Naive thymus-derived CD4-positive, alpha-beta T cell (primary cell): Measurements from ENCODE around the gene CMTM1. TPM values are rescaled to one million over a fixed set of nuclear protein-coding genes. Genes with fewer than 3 reads are reported as not detected.

Experiments
- ATAC-seq: fragments of 150-1000 bp; cut with Tn5 transposase; 2 replicates; pipeline ENCODE4 v1.10.0; 2021; ENCODE audit warnings: mild to moderate bottlenecking, moderate library complexity
- CTCF ChIA-PET: fragments of 350-600 bp; sonication (Branson Sonifier 250); formaldehyde crosslinking; loops from one replicate; lab custom pipeline; 2021; ENCODE audit warnings: antibody characterized with exemption; lab: Charles Lee
- POLR2A ChIA-PET: fragments of 350-600 bp; sonication (Branson Sonifier 250); formaldehyde crosslinking; loops from one replicate; lab custom pipeline; 2021; ENCODE audit warnings: antibody characterized with exemption, inconsistent platforms; lab: Charles Lee
- DNase-seq, 9 donors: peaks; one replicate each; pipeline versions ENCODE4 v3.0.0 to v3.0.0-alpha.2; 2020 to 2022; ENCODE audit warnings: mixed read lengths in 1 of 9
- H3K27ac ChIP-seq: one replicate; pipeline ENCODE4 v1.7.0; 2013; ENCODE audit warnings: mild to moderate bottlenecking, low read depth, low read length, moderate library complexity
- H3K27me3 ChIP-seq, 2 donors: one replicate each; pipeline ENCODE4 v1.7.0; 2013; ENCODE audit warnings: low read length in 2 of 2, mild to moderate bottlenecking in 2 of 2, moderate library complexity in 2 of 2; ENCODE audit not compliant: control insufficient read depth in 2 of 2, insufficient read depth in 2 of 2
- H3K36me3 ChIP-seq, 3 experiments: 1 replicate in 2 of 3; 2 replicates in 1 of 3; pipeline ENCODE4 v1.7.0; 2013; ENCODE audit warnings: low read length in 3 of 3, mild to moderate bottlenecking in 3 of 3, moderate library complexity in 1 of 3; ENCODE audit not compliant: insufficient read depth in 3 of 3, control insufficient read depth in 2 of 3
- H3K4me1 ChIP-seq, 2 donors: one replicate each; pipeline ENCODE4 v1.7.0; 2013; ENCODE audit warnings: low read length in 2 of 2, mild to moderate bottlenecking in 2 of 2, moderate library complexity in 1 of 2; ENCODE audit not compliant: control insufficient read depth in 2 of 2, insufficient read depth in 2 of 2
- H3K4me3 ChIP-seq: 2 replicates; pipeline ENCODE4 v1.7.0; 2013; ENCODE audit warnings: mild to moderate bottlenecking, low read length
- H3K9me3 ChIP-seq, 3 experiments: 1 replicate in 2 of 3; 2 replicates in 1 of 3; pipeline ENCODE4 v1.7.0; 2013; ENCODE audit warnings: low read length in 3 of 3; ENCODE audit not compliant: control insufficient read depth in 2 of 3
- H3K27ac Mint-ChIP-seq, 9 donors: one replicate each; pipeline ENCODE4 v1.8.0; 2020 to 2022; ENCODE audit warnings: mixed read lengths in 9 of 9, mild to moderate bottlenecking in 8 of 9, moderate library complexity in 5 of 9, inconsistent platforms in 2 of 9
- H3K27me3 Mint-ChIP-seq, 5 donors: one replicate each; pipeline ENCODE4 v1.8.0; 2021 to 2022; ENCODE audit warnings: mixed read lengths in 5 of 5, mild to moderate bottlenecking in 1 of 5
- H3K36me3 Mint-ChIP-seq, 5 donors: one replicate each; pipeline ENCODE4 v1.8.0; 2020 to 2022; ENCODE audit warnings: mixed read lengths in 5 of 5, mild to moderate bottlenecking in 3 of 5, inconsistent platforms in 1 of 5
- H3K4me1 Mint-ChIP-seq, 7 donors: one replicate each; pipeline ENCODE4 v1.8.0; 2020 to 2022; ENCODE audit warnings: mixed read lengths in 7 of 7, mild to moderate bottlenecking in 3 of 7, inconsistent platforms in 1 of 7
- H3K4me3 Mint-ChIP-seq, 10 donors: one replicate each; pipeline ENCODE4 v1.8.0; 2020 to 2022; ENCODE audit warnings: mild to moderate bottlenecking in 10 of 10, mixed read lengths in 10 of 10, moderate library complexity in 6 of 10, inconsistent platforms in 2 of 10
- H3K9me3 Mint-ChIP-seq, 11 donors: one replicate each; pipeline ENCODE4 v1.8.0; 2020 to 2022; ENCODE audit warnings: mixed read lengths in 11 of 11, mild to moderate bottlenecking in 4 of 11, inconsistent platforms in 1 of 11, moderate library complexity in 1 of 11
- intact Hi-C, 2 donors: fragments of 100-400 bp; cut with micrococcal nuclease; formaldehyde crosslinking; loops; one replicate each; pipeline ENCODE4 v1.15.1; 2023
- polyA plus RNA-seq, 2 donors: library from polyadenylated mRNA; unstranded; fragments of 300-500 nt; fragmentation: Illumina TruSeq; gene quantifications; one replicate each; pipeline ENCODE4 v1.2.3, GENCODE V29; 2021
- total RNA-seq, 6 experiments: library from RNA in 5 of 6; stranded (reverse) in 5 of 6; gene quantifications; 1 replicate in 5 of 6; 2 replicates in 1 of 6; pipeline ENCODE4 v1.2.3 and lab custom pipeline; 2021 to 2026

The CMTM1 gene
- total and polyA plus RNA-seq, 7 experiments from 2014 or later = 0.36 to 23.3 (median 4.4) TPM

- POLR2A ChIA-PET = interaction anchor here (0.9 kb wide), 1 partner anchor 31 kb away, joined by 3 read pairs; no protein-coding TSS in a partner anchor
- CTCF ChIA-PET = interaction anchor here (0.6 to 4.0 kb wide), 4 partner anchors 10 to 18 kb away, joined by 3 to 17 read pairs (median 4); no protein-coding TSS in a partner anchor
- Histone ChIP-seq H3K4me3 (no peak overlapping the region), H3K27ac (no peak overlapping the region), H3K27me3 (no peaks in the 10 kb centered on the region), H3K36me3 (no peaks in the 10 kb centered on the region), H3K9me3 (no peaks in the 10 kb centered on the region), H3K4me1 (no peaks in the 10 kb centered on the region)
- peaks cover 0 to 16% (median 1%) of the 10 kb centered on the region in 7 donors for H3K4me1 Mint-ChIP-seq
- peaks cover 0 to 5% (median 2%) of the 10 kb centered on the region in 5 donors for H3K27me3 Mint-ChIP-seq
- no peak overlapping the region for H3K4me3 Mint-ChIP-seq
- peak overlapping the region in 2 of 9 donors; percentile 28 to 43 for H3K27ac Mint-ChIP-seq
- ATAC-seq (no peak), DNase-seq (no peak)
- intact Hi-C loops = no loop called here
- H3K9me3 Mint-ChIP-seq = peaks cover 0 to under 1% (median 0%) of the 10 kb centered on the region in 11 donors
- peaks cover 0 to 14% (median 2%) of the 10 kb centered on the region in 5 donors for H3K36me3 Mint-ChIP-seq
Measured at GRCh38 chr16:66572356-66572755, 6.1 kb downstream of the CMTM1 start.

- Histone ChIP-seq H3K4me1 (peaks cover 0 to 5% of the 10 kb centered on the region in 2 donors), H3K27ac (no peak overlapping the region), H3K4me3 (no peak overlapping the region), H3K9me3 (no peaks in the 10 kb centered on the region), H3K27me3 (no peaks in the 10 kb centered on the region), H3K36me3 (no peaks in the 10 kb centered on the region)
- CTCF ChIA-PET = interaction anchor here (0.9 to 4.0 kb wide), 3 partner anchors 11 to 34 kb away, joined by 3 to 17 read pairs (median 3); no protein-coding TSS in a partner anchor
- DNase-seq (no peak), ATAC-seq (no peak)
- H3K4me3 Mint-ChIP-seq = no peak overlapping the region
- intact Hi-C loops = no loop called here
- H3K27me3 Mint-ChIP-seq = peaks cover 7 to 21% (median 12%) of the 10 kb centered on the region in 5 donors
- H3K27ac Mint-ChIP-seq = no peak overlapping the region
- peaks cover 0 to 19% (median 0%) of the 10 kb centered on the region in 5 donors for H3K36me3 Mint-ChIP-seq
- H3K9me3 Mint-ChIP-seq = no peaks in the 10 kb centered on the region
- H3K4me1 Mint-ChIP-seq = peaks cover 4 to 21% (median 13%) of the 10 kb centered on the region in 7 donors
- POLR2A ChIA-PET = interaction anchor here (1.1 kb wide), 1 partner anchor 22 kb away, joined by 4 read pairs; the partner anchor contains the start of gene CKLF
Measured at GRCh38 chr16:66574081-66574480, 7.8 kb downstream of the CMTM1 start.

GRCh38 chr16:66574531-66574930 lies 8.3 kb downstream of the CMTM1 start:
- CTCF ChIA-PET = interaction anchor here (1.2 to 4.0 kb wide), 2 partner anchors 12 to 33 kb away, joined by 3 to 17 read pairs; no protein-coding TSS in a partner anchor
- POLR2A ChIA-PET = interaction anchor here (1.1 kb wide), 1 partner anchor 22 kb away, joined by 4 read pairs; the partner anchor contains the start of gene CKLF
- Mint-ChIP-seq H3K36me3 (peaks cover 0 to 20% (median 0%) of the 10 kb centered on the region in 5 donors), H3K4me1 (peaks cover 7 to 23% (median 15%) of the 10 kb centered on the region in 7 donors), H3K4me3 (no peak overlapping the region), H3K9me3 (no peaks in the 10 kb centered on the region), H3K27me3 (peaks cover 7 to 24% (median 15%) of the 10 kb centered on the region in 5 donors), H3K27ac (no peak overlapping the region)
- no peak for DNase-seq
- no peaks in the 10 kb centered on the region for H3K9me3 ChIP-seq
- ATAC-seq = no peak
- H3K36me3 ChIP-seq = no peaks in the 10 kb centered on the region
- peaks cover 3 to 5% of the 10 kb centered on the region in 2 donors for H3K4me1 ChIP-seq
- no peaks in the 10 kb centered on the region for H3K27me3 ChIP-seq
- H3K4me3 ChIP-seq = no peak overlapping the region
- H3K27ac ChIP-seq = no peak overlapping the region
- intact Hi-C loops = no loop called here

- H3K4me3 Mint-ChIP-seq = no peak overlapping the region
- intact Hi-C loops = no loop called here
Measured at GRCh38 chr16:66575060-66575459, 8.8 kb downstream of the CMTM1 start.

GRCh38 chr16:66576296-66576695 lies 10.1 kb downstream of the CMTM1 start:
- DNase-seq = no peak
- Histone ChIP-seq H3K9me3 (no peaks in the 10 kb centered on the region), H3K4me1 (peaks cover 4 to 5% of the 10 kb centered on the region in 2 donors), H3K4me3 (no peak overlapping the region), H3K36me3 (no peaks in the 10 kb centered on the region), H3K27ac (no peak overlapping the region), H3K27me3 (peaks cover 0 to 5% of the 10 kb centered on the region in 2 donors)
- Mint-ChIP-seq H3K4me3 (no peak overlapping the region), H3K27me3 (peaks cover 13 to 32% (median 24%) of the 10 kb centered on the region in 5 donors), H3K9me3 (no peaks in the 10 kb centered on the region), H3K4me1 (peaks cover 12 to 29% (median 18%) of the 10 kb centered on the region in 7 donors), H3K36me3 (peaks cover 0 to 27% (median 0%) of the 10 kb centered on the region in 5 donors), H3K27ac (no peak overlapping the region)
- ChIA-PET CTCF (no interaction called here), POLR2A (interaction anchor here (1.4 kb wide), 1 partner anchor 12 kb away, joined by 4 read pairs; no protein-coding TSS in a partner anchor)
- intact Hi-C loops = loop anchor here in 1 of 2 donors (2.0 kb wide), 1 partner anchor 13 kb away; no protein-coding TSS in a partner anchor
- no peak for ATAC-seq

More at GRCh38 chr16:66575060-66575459, 8.8 kb downstream of the CMTM1 start:
- H3K27me3 Mint-ChIP-seq = peaks cover 10 to 29% (median 18%) of the 10 kb centered on the region in 5 donors
- peaks cover 4 to 5% of the 10 kb centered on the region in 2 donors for H3K4me1 ChIP-seq
- H3K9me3 ChIP-seq = no peaks in the 10 kb centered on the region
- no peak overlapping the region for H3K27ac ChIP-seq
- no peaks in the 10 kb centered on the region for H3K36me3 ChIP-seq
- H3K27ac Mint-ChIP-seq = no peak overlapping the region
- peaks cover 12 to 28% (median 16%) of the 10 kb centered on the region in 7 donors for H3K4me1 Mint-ChIP-seq
- POLR2A ChIA-PET = interaction anchor here (1.1 to 1.4 kb wide), 2 partner anchors 11 to 23 kb away, joined by 4 read pairs; partner anchors contain the start of gene CKLF
- peaks cover 0 to 25% (median 0%) of the 10 kb centered on the region in 5 donors for H3K36me3 Mint-ChIP-seq
- CTCF ChIA-PET = interaction anchor here (1.2 to 4.0 kb wide), 2 partner anchors 12 to 33 kb away, joined by 3 to 17 read pairs; no protein-coding TSS in a partner anchor
- DNase-seq (no peak), ATAC-seq (no peak)
- H3K4me3 ChIP-seq = no peak overlapping the region
- peaks cover 0 to 2% of the 10 kb centered on the region in 2 donors for H3K27me3 ChIP-seq
- H3K9me3 Mint-ChIP-seq = no peaks in the 10 kb centered on the region

GRCh38 chr16:66578651-66579531 lies 12.7 kb downstream of the CMTM1 start, which contains the start of gene CMTM2:
Gene CMTM2 (plus strand): TSS chr16:66579463. CDS start chr16:66579608, 145 bp downstream.
- intact Hi-C loops = no loop called here
- POLR2A ChIA-PET = interaction anchor here (0.9 to 1.9 kb wide), 5 partner anchors 11 to 31 kb away, joined by 3 to 8 read pairs (median 4); partner anchors contain the start of gene CKLF
- DNase-seq (peak in 6 of 9 donors; percentile 15 to 40 (median 30)), ATAC-seq (peak; percentile 54)
- H3K36me3 ChIP-seq = no peaks in the 10 kb centered on the region
- H3K27ac Mint-ChIP-seq = peak within 1 kb of the TSS in 1 of 9 donors; percentile 37
- peaks cover 4 to 5% of the 10 kb centered on the region in 2 donors for H3K4me1 ChIP-seq
- H3K27ac ChIP-seq = no peak within 1 kb of the TSS
- H3K4me3 ChIP-seq = peak within 1 kb of the TSS; percentile 42
- no peaks in the 10 kb centered on the region for H3K9me3 Mint-ChIP-seq
- peaks cover 0 to 30% (median 0%) of the 10 kb centered on the region in 5 donors for H3K36me3 Mint-ChIP-seq
- CTCF ChIA-PET = interaction anchor here (0.7 to 1.0 kb wide), 3 partner anchors 10 to 30 kb away, joined by 3 to 7 read pairs (median 3); no protein-coding TSS in a partner anchor
- peaks cover 12 to 26% (median 19%) of the 10 kb centered on the region in 7 donors for H3K4me1 Mint-ChIP-seq
- peaks cover 13 to 32% (median 24%) of the 10 kb centered on the region in 5 donors for H3K27me3 Mint-ChIP-seq
- H3K9me3 ChIP-seq = no peaks in the 10 kb centered on the region
- H3K27me3 ChIP-seq = peaks cover 0 to 5% of the 10 kb centered on the region in 2 donors
- peak within 1 kb of the TSS; percentile 17 to 85 (median 76) for H3K4me3 Mint-ChIP-seq
